ENCODE measurements around the gene FAS. TPM values are rescaled to one million over a fixed set of nuclear protein-coding genes. Genes with fewer than 3 reads are reported as not detected.

The FAS gene
- total and polyA plus RNA-seq, 9 of the 15 experiments (the other 6 are each of a cell fraction or from before 2014, with no cell fraction given): 0.08 to 0.62 (median 0.37) TPM

DNA sequence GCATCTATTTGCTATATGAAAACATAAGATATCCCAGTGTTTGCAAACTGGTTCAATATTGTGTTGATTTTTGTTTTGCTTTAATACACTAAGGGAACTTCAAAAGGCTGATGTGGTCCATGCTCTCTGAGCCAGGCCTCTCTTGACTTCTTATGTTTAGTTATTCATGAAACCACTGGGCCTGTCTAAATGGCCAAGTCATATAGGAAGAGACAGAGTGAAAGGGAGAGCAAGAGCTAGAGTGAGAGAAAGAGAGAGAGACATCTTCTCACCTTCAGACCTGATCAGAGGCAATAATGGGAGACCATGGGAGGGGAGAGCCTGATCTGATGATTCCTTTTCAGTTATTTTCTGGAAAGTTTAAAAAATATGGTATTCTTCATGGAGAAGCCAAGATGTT, 6.1 kb upstream of the FAS start (continued):
- TF ChIP-seq, protein P1, sequence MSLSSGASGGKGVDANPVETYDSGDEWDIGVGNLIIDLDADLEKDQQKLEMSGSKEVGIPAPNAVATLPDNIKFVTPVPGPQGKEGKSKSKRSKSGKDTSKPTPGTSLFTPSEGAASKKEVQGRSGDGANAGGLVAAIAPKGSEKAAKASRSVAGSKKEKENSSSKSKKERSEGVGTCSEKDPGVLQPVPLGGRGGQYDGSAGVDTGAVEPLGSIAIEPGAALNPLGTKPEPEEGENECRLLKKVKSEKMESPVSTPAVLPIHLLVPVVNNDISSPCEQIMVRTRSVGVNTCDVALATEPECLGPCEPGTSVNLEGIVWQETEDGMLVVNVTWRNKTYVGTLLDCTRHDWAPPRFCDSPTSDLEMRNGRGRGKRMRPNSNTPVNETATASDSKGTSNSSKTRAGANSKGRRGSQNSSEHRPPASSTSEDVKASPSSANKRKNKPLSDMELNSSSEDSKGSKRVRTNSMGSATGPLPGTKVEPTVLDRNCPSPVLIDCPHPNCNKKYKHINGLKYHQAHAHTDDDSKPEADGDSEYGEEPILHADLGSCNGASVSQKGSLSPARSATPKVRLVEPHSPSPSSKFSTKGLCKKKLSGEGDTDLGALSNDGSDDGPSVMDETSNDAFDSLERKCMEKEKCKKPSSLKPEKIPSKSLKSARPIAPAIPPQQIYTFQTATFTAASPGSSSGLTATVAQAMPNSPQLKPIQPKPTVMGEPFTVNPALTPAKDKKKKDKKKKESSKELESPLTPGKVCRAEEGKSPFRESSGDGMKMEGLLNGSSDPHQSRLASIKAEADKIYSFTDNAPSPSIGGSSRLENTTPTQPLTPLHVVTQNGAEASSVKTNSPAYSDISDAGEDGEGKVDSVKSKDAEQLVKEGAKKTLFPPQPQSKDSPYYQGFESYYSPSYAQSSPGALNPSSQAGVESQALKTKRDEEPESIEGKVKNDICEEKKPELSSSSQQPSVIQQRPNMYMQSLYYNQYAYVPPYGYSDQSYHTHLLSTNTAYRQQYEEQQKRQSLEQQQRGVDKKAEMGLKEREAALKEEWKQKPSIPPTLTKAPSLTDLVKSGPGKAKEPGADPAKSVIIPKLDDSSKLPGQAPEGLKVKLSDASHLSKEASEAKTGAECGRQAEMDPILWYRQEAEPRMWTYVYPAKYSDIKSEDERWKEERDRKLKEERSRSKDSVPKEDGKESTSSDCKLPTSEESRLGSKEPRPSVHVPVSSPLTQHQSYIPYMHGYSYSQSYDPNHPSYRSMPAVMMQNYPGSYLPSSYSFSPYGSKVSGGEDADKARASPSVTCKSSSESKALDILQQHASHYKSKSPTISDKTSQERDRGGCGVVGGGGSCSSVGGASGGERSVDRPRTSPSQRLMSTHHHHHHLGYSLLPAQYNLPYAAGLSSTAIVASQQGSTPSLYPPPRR (CRISPR knock-in tag; IDR thresholded peaks at IDR 0.05; ENCODE audit: borderline replicate concordance): no peak
- TF ChIP-seq FOXK2 (conservative IDR thresholded peaks at IDR 0.05 in 1 of 2, IDR thresholded peaks at IDR 0.05 in 1 of 2; ENCODE audit: low read depth in 2 of 2): no peak
- no peak for TF ChIP-seq GATA2 (CRISPR knock-in tag; IDR thresholded peaks at IDR 0.05)
- no peak for TF ChIP-seq POLR2G (IDR thresholded peaks at IDR 0.05; ENCODE audit: low read depth, low read length)
- no peak for TF ChIP-seq NR4A1 (CRISPR knock-in tag; IDR thresholded peaks at IDR 0.05)
- TF ChIP-seq NR4A1 (tag; IDR thresholded peaks at IDR 0.05): no peak
- no peak for TF ChIP-seq DACH1 (IDR thresholded peaks at IDR 0.05; ENCODE audit: partially characterized antibody)

Data from K562 (cell line).